GM12878 (cell line): ENCODE results near the gene PROCA1.

Source experiments
- ASH2L ChIP-seq: fragments of 300-600, 200-600 bp; sonication (generic); IDR thresholded peaks from 2 replicates; pipeline ENCODE4 v1.6.1; 2017; ENCODE audit warnings: low read depth, mild to moderate bottlenecking, borderline replicate concordance
- EZH2 ChIP-seq: IDR thresholded peaks from 2 replicates; pipeline ENCODE4 v1.6.1; 2012; ENCODE audit warnings: low read depth, mild to moderate bottlenecking, control low read depth, inconsistent platforms, low read length, borderline replicate concordance; ENCODE audit not compliant: control insufficient read depth
- NFYB ChIP-seq: IDR thresholded peaks from 2 replicates; pipeline ENCODE4 v1.6.1; 2011; ENCODE audit warnings: low read depth, mild to moderate bottlenecking, low read length, improper control_type of control experiment, moderate library complexity; ENCODE audit not compliant: insufficient read depth
- NRF1 ChIP-seq: conservative IDR thresholded peaks from 2 replicates; pipeline ENCODE4 v1.6.1; 2011; ENCODE audit warnings: mild to moderate bottlenecking, low read depth, low read length, improper control_type of control experiment
- POLR2A ChIP-seq: IDR thresholded peaks from 2 replicates; pipeline ENCODE4 v1.6.1; 2011; ENCODE audit warnings: low read depth, mild to moderate bottlenecking, low read length
- POLR2AphosphoS5 ChIP-seq: IDR thresholded peaks from 2 replicates; pipeline ENCODE4 v1.6.1; 2011; ENCODE audit warnings: mild to moderate bottlenecking, low read length, inconsistent platforms
- SMC3 ChIP-seq: IDR thresholded peaks from 2 replicates; pipeline ENCODE4 v1.6.1; 2011; ENCODE audit warnings: low read length, improper control_type of control experiment, borderline replicate concordance
- SP1 ChIP-seq: IDR thresholded peaks from one replicate; pipeline ENCODE4 v1.6.1; 2011; ENCODE audit warnings: low read depth, low read length
- TAF1 ChIP-seq: IDR thresholded peaks from 2 replicates; pipeline ENCODE4 v1.6.1; 2011; ENCODE audit warnings: mild to moderate bottlenecking, low read depth, low read length, borderline replicate concordance
- TF ChIP-seq, protein P1 (sequence below), 3 experiments: IDR thresholded peaks in 2 of 3; conservative IDR thresholded peaks in 1 of 3; 2 replicates each; pipeline ENCODE4 v1.5.1; 2011; ENCODE audit warnings: low read depth in 3 of 3, low read length in 3 of 3, mild to moderate bottlenecking in 3 of 3, control low read depth in 2 of 3, moderate library complexity in 2 of 3, inconsistent platforms in 1 of 3, mixed read lengths in 1 of 3; ENCODE audit not compliant: control insufficient read depth in 2 of 3, insufficient read depth in 1 of 3; ENCODE audit errors: extremely low read depth in 1 of 3
- TF ChIP-seq, protein P2 (sequence below): fragments of 450-650 bp; IDR thresholded peaks from 2 replicates; pipeline ENCODE4 v1.6.1; 2017; ENCODE audit warnings: mild to moderate bottlenecking

DNA sequence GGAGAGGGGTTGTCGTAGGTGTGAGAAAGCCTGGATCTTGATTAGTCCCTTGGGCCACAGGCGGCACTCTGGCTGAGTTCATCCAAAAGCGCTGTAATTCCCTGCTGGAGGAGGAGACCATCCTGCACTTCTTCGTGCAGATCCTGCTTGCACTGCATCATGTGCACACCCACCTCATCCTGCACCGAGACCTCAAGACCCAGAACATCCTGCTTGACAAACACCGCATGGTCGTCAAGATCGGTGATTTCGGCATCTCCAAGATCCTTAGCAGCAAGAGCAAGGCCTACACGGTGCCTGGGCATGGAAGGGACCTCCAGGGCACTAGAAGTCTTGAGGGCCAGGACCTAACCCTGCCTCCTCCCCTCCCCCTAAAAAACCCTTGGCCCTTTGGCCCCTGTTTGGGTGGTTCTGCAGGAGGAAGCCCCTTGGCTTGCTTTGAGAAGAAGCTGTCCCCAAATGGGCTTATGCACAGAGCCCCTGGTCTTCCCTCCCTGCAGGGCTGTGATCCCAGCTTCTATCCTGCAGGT is 23.1 kb upstream of the PROCA1 start:
- TF ChIP-seq NFYB, result no peak
- no peak for TF ChIP-seq ASH2L
- TF ChIP-seq, protein P1, sequence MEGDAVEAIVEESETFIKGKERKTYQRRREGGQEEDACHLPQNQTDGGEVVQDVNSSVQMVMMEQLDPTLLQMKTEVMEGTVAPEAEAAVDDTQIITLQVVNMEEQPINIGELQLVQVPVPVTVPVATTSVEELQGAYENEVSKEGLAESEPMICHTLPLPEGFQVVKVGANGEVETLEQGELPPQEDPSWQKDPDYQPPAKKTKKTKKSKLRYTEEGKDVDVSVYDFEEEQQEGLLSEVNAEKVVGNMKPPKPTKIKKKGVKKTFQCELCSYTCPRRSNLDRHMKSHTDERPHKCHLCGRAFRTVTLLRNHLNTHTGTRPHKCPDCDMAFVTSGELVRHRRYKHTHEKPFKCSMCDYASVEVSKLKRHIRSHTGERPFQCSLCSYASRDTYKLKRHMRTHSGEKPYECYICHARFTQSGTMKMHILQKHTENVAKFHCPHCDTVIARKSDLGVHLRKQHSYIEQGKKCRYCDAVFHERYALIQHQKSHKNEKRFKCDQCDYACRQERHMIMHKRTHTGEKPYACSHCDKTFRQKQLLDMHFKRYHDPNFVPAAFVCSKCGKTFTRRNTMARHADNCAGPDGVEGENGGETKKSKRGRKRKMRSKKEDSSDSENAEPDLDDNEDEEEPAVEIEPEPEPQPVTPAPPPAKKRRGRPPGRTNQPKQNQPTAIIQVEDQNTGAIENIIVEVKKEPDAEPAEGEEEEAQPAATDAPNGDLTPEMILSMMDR (IDR thresholded peaks at IDR 0.05 in 2 of 3, conservative IDR thresholded peaks at IDR 0.05 in 1 of 3; ENCODE audit: control insufficient read depth in 2 of 3, extremely low read depth in 1 of 3, insufficient read depth in 1 of 3, low read depth in 3 of 3, low read length in 3 of 3), result no peak
- no peak for TF ChIP-seq TAF1
- no peak for TF ChIP-seq SMC3
- TF ChIP-seq POLR2A, result no peak
- TF ChIP-seq, protein P2, sequence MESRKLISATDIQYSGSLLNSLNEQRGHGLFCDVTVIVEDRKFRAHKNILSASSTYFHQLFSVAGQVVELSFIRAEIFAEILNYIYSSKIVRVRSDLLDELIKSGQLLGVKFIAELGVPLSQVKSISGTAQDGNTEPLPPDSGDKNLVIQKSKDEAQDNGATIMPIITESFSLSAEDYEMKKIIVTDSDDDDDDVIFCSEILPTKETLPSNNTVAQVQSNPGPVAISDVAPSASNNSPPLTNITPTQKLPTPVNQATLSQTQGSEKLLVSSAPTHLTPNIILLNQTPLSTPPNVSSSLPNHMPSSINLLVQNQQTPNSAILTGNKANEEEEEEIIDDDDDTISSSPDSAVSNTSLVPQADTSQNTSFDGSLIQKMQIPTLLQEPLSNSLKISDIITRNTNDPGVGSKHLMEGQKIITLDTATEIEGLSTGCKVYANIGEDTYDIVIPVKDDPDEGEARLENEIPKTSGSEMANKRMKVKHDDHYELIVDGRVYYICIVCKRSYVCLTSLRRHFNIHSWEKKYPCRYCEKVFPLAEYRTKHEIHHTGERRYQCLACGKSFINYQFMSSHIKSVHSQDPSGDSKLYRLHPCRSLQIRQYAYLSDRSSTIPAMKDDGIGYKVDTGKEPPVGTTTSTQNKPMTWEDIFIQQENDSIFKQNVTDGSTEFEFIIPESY, result no peak
- TF ChIP-seq NRF1, result no peak
- TF ChIP-seq POLR2AphosphoS5, result no peak
- no peak for TF ChIP-seq SP1
- TF ChIP-seq EZH2, result no peak
